A673 (cell line): ENCODE data around the gene UNC79. TPM values are rescaled to one million over a fixed set of nuclear protein-coding genes. Genes with fewer than 3 reads are reported as not detected.

Experiments used
- BruUV-seq: library from RNA; stranded (reverse); fragments of 400-500 nt; replicated peaks from 2 replicates; lab custom pipeline; 2021; lab: Mats Ljungman, UMichigan
- CTCF ChIA-PET: fragments of 300-600 bp; sonication (Branson Sonifier 250); formaldehyde crosslinking; loops from one replicate; lab custom pipeline; 2022; ENCODE audit warnings: antibody characterized with exemption; lab: Charles Lee
- POLR2A ChIA-PET: fragments of 300-600 bp; sonication (Branson Sonifier 250); formaldehyde crosslinking; loops from one replicate; lab custom pipeline; 2022; ENCODE audit warnings: antibody characterized with exemption; ENCODE audit not compliant: low non-redundant PET; lab: Charles Lee
- DNase-seq: peaks from one replicate; pipeline ENCODE4 v3.0.0-alpha.2; 2015; ENCODE audit warnings: low spot score
- H3K27ac ChIP-seq: fragments of 200-600 bp; sonication (generic); 2 replicates; pipeline ENCODE4 v1.5.1; 2016; ENCODE audit warnings: mixed run types, low read depth, mild to moderate bottlenecking, mixed read lengths, antibody characterized with exemption, low read length; ENCODE audit not compliant: poor library complexity, severe bottlenecking
- H3K27me3 ChIP-seq: fragments of 200-600 bp; sonication (generic); replicated peaks from 2 replicates; pipeline ENCODE4 v1.6.1; 2017; ENCODE audit warnings: mixed run types, low read depth, mild to moderate bottlenecking, mixed read lengths, antibody characterized with exemption, low read length; ENCODE audit not compliant: insufficient read depth, poor library complexity
- H3K36me3 ChIP-seq: fragments of 200-600 bp; sonication (generic); 2 replicates; pipeline ENCODE4 v1.6.1; 2016; ENCODE audit warnings: mixed run types, mild to moderate bottlenecking, mixed read lengths, antibody characterized with exemption, low read length; ENCODE audit not compliant: insufficient read depth, poor library complexity, severe bottlenecking
- H3K4me1 ChIP-seq: fragments of 200-600 bp; sonication (generic); 2 replicates; pipeline ENCODE4 v1.6.1; 2017; ENCODE audit warnings: mixed run types, mild to moderate bottlenecking, mixed read lengths, antibody characterized with exemption, low read length; ENCODE audit not compliant: insufficient read depth, poor library complexity, severe bottlenecking
- H3K4me3 ChIP-seq: fragments of 200-600 bp; sonication (generic); 2 replicates; pipeline ENCODE4 v1.5.1; 2016; ENCODE audit warnings: low read depth, mixed run types, mild to moderate bottlenecking, mixed read lengths, low read length; ENCODE audit not compliant: poor library complexity, severe bottlenecking
- H3K9me3 ChIP-seq: fragments of 200-600 bp; sonication (generic); 2 replicates; pipeline ENCODE4 v1.6.1; 2016; ENCODE audit warnings: mixed run types, low read depth, mild to moderate bottlenecking, mixed read lengths, antibody characterized with exemption, low read length; ENCODE audit not compliant: poor library complexity, severe bottlenecking
- EZH2 ChIP-seq: fragments of 200-600 bp; sonication (generic); IDR thresholded peaks from 2 replicates; pipeline ENCODE4 v1.6.1; 2017; ENCODE audit warnings: borderline replicate concordance, low read depth, mild to moderate bottlenecking, mixed read lengths, antibody characterized with exemption, low read length; ENCODE audit not compliant: poor library complexity, severe bottlenecking
- intact Hi-C: fragments of 100-400 bp; cut with micrococcal nuclease; formaldehyde crosslinking; loops from one replicate; pipeline ENCODE4 v1.10.0; 2022; ENCODE audit not compliant: unreplicated experiment
- total RNA-seq: library from RNA; stranded (reverse); gene quantifications from 2 replicates; pipeline ENCODE4 v1.2.3, GENCODE V29; 2021
- TF ChIP-seq, protein P1 (sequence below): fragments of 300-800, 200-600 bp; sonication (generic); conservative IDR thresholded peaks from 2 replicates; pipeline ENCODE4 v1.5.1; 2017; ENCODE audit warnings: low read depth, mild to moderate bottlenecking, antibody characterized with exemption, low read length, moderate library complexity, mixed read lengths

The UNC79 gene
- total RNA-seq, 1 experiment from 2014 or later, result 0.15 TPM

DNA sequence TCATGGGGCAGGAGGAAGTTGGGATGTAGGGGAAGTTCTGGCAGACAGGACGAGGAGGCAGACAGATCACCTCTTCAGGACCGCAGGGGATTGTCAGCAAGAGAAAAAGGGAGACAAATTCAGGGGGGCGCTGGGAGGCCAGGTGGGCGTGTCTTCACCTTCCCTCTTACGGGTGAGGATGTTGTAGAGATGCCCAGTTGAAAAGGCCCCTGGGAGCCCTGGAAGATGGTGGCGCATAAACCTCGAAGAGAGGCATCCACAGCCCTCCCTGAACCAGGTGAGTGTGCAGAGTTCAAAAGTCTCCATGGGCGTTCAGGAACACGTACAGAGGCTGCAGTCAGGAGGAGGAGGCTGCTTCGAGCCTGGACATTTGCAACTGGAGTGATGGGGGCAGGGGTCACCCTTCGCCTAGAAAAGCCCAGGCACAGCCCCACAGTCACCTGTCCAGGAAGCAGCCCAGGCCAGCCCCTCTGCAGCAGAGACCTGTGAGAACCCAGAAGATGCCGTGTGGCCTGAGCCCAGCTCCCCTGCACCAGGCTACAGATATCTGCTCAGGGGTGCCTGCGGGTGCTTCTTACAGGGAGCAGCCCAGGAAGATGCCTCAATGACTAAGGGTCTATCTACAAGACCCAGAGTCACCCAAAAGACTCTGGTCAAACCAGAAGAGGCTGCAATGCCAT is 283.1 kb downstream of the UNC79 start:
- no peaks in the 10 kb centered on the region for H3K36me3 ChIP-seq
- no peak overlapping the region for H3K27ac ChIP-seq
- no peaks in the 10 kb centered on the region for H3K4me1 ChIP-seq
- TF ChIP-seq, protein P1, sequence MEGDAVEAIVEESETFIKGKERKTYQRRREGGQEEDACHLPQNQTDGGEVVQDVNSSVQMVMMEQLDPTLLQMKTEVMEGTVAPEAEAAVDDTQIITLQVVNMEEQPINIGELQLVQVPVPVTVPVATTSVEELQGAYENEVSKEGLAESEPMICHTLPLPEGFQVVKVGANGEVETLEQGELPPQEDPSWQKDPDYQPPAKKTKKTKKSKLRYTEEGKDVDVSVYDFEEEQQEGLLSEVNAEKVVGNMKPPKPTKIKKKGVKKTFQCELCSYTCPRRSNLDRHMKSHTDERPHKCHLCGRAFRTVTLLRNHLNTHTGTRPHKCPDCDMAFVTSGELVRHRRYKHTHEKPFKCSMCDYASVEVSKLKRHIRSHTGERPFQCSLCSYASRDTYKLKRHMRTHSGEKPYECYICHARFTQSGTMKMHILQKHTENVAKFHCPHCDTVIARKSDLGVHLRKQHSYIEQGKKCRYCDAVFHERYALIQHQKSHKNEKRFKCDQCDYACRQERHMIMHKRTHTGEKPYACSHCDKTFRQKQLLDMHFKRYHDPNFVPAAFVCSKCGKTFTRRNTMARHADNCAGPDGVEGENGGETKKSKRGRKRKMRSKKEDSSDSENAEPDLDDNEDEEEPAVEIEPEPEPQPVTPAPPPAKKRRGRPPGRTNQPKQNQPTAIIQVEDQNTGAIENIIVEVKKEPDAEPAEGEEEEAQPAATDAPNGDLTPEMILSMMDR, result no peak
- TF ChIP-seq EZH2, result no peak
- no peak for DNase-seq
- H3K9me3 ChIP-seq, result no peaks in the 10 kb centered on the region
- peaks cover 3% of the 10 kb centered on the region for H3K27me3 ChIP-seq
- POLR2A ChIA-PET, result no interaction called here
- CTCF ChIA-PET, result no interaction called here
- no TSS peak for BruUV-seq
- H3K4me3 ChIP-seq, result no peak overlapping the region
- intact Hi-C loops, result no loop called here

DNA sequence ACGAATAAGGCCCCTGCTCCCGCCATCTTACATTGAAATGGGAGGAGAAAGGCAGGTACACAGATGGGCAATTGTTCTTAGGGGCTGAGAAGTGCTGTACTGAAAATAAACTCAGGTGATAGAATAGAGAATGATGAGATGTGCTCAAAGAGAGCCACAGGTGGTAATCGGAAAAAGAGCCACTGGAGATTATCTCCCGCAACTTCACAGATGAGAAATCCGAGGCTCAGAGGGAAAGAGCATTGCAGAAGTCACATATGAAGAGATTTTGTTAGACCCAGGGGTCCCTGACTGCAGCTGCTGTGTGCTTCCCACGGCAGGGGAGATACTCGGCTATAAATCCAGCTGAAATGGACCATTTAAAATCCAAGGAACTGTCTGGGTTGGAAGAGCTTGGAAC is 283.9 kb downstream of the UNC79 start:
- no TSS peak for BruUV-seq
- CTCF ChIA-PET, result no interaction called here

DNA sequence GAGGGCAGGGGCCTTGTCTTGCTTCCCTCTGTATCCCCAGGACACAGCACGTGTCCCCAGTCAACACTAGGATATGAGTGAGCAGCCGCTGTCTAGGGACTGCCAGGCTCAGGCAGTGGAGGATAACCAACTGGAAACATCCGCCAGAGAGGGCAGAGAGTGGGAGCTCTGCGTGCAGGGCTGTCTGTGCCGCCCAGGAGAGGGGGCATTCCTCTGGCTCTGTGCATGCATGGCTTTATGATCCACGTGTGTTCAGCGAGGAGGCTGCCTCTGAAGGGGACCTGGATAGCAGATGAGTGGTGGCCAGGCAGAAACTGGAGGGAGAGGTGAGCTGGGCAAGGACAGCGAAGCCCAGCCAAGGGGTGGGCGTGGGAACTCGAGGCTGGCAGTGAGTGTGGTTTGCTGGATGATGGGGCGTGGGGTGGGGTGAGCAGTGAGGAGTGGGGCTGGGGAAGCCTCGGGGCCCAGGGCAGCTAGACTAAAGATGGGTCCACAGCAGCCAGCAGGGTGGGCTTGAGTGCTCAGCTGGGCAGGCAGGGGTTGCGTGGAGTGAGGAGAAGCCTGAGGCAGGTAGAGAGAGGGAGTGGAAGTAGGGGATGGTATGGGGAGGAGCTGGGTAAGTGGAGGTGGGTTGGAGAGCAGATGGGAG is 284.7 kb downstream of the UNC79 start:
- ChIA-PET CTCF (no interaction called here), POLR2A (no interaction called here)
- no TSS peak for BruUV-seq

More for the DNA sequence above, 283.9 kb downstream of the UNC79 start:
- Histone ChIP-seq H3K4me3 (no peak overlapping the region), H3K27me3 (peaks cover 3% of the 10 kb centered on the region), H3K27ac (no peak overlapping the region), H3K36me3 (no peaks in the 10 kb centered on the region), H3K9me3 (no peaks in the 10 kb centered on the region), H3K4me1 (no peaks in the 10 kb centered on the region)
- no peak for DNase-seq
- POLR2A ChIA-PET, result no interaction called here
- TF ChIP-seq, protein P1, result no peak
- no peak for TF ChIP-seq EZH2
- intact Hi-C loops, result no loop called here

More for the DNA sequence above, 284.7 kb downstream of the UNC79 start:
- Histone ChIP-seq H3K36me3 (no peaks in the 10 kb centered on the region), H3K4me1 (no peaks in the 10 kb centered on the region), H3K27ac (no peak overlapping the region), H3K27me3 (peaks cover 3% of the 10 kb centered on the region), H3K9me3 (no peaks in the 10 kb centered on the region), H3K4me3 (no peak overlapping the region)
- intact Hi-C loops, result no loop called here
- no peak for DNase-seq
- TF ChIP-seq, protein P1, result no peak
- TF ChIP-seq EZH2, result no peak
